Breast epithelium (tissue), 4 donors: ENCODE results near the gene TMTC1. TPM values are rescaled to one million over a fixed set of nuclear protein-coding genes. Genes with fewer than 3 reads are reported as not detected.

Experiments
- DNase-seq, 2 donors: peaks; one replicate each; pipeline ENCODE4 v3.0.0-alpha.2; 2019; ENCODE audit warnings: low spot score in 2 of 2
- H3K27ac ChIP-seq, 2 donors: fragments of 200-600 bp; sonication (generic) in 1 of 2; one replicate each; pipeline ENCODE4 v1.5.1; 2016 to 2019; ENCODE audit warnings: mild to moderate bottlenecking in 1 of 2
- H3K27me3 ChIP-seq, 2 donors: fragments of 200-600 bp; sonication (generic) in 1 of 2; one replicate each; pipeline versions ENCODE4 v1.5.1 to v1.6.0; 2017 to 2019; ENCODE audit warnings: control low read depth in 1 of 2, mild to moderate bottlenecking in 1 of 2
- H3K36me3 ChIP-seq: fragments of 200-600 bp; one replicate; pipeline ENCODE4 v1.5.1; 2019
- H3K4me1 ChIP-seq, 2 donors: fragments of 200-600 bp; sonication (generic); one replicate each; pipeline ENCODE4 v1.5.1; 2016 to 2019; ENCODE audit warnings: control low read depth in 1 of 2
- H3K4me3 ChIP-seq, 3 donors: fragments of 200-600 bp; sonication (generic); 1 replicate in 2 of 3; 2 replicates in 1 of 3; pipeline ENCODE4 v1.5.1; 2016 to 2019; ENCODE audit warnings: mild to moderate bottlenecking in 3 of 3, moderate library complexity in 2 of 3
- H3K9me3 ChIP-seq, 2 donors: fragments of 200-600 bp; sonication (generic) in 1 of 2; one replicate each; pipeline ENCODE4 v1.5.1; 2016 to 2019; ENCODE audit warnings: control low read depth in 1 of 2
- CTCF ChIP-seq, 3 donors: fragments of 450-650 bp; IDR thresholded peaks; one replicate each; pipeline ENCODE4 v1.5.1; 2016 to 2017; ENCODE audit warnings: antibody characterized with exemption in 3 of 3, mild to moderate bottlenecking in 3 of 3, moderate library complexity in 3 of 3
- POLR2A ChIP-seq: fragments of 450-650 bp; IDR thresholded peaks from one replicate; pipeline ENCODE4 v1.6.1; 2016; ENCODE audit warnings: antibody characterized with exemption, mild to moderate bottlenecking, moderate library complexity
- POLR2AphosphoS5 ChIP-seq, 3 donors: sonication (generic); formaldehyde crosslinking; IDR thresholded peaks; one replicate each; pipeline ENCODE4 v1.6.1; 2017; ENCODE audit warnings: antibody characterized with exemption in 3 of 3
- intact Hi-C: fragments of 100-400 bp; cut with DNase I; formaldehyde crosslinking; loops from one replicate; pipeline ENCODE4 v1.15.1; 2023; ENCODE audit warnings: low total_unique reads
- total RNA-seq, 3 donors: library from RNA; depleted of rRNA; stranded (reverse); fragments of >200 nt; gene quantifications; one replicate each; pipeline ENCODE4 v1.1.0, GENCODE V29; 2016

TMTC1 gene
- total RNA-seq, 3 donors from 2014 or later: 49.9 to 87.2 (median 71.8) TPM

GRCh38 chr12:29546000-29546399, 237.7 kb downstream of the TMTC1 start:
- Histone ChIP-seq H3K9me3 (no peaks in the 10 kb centered on the region), H3K27me3 (no peaks in the 10 kb centered on the region), H3K4me3 (no peak overlapping the region), H3K36me3 (no peaks in the 10 kb centered on the region), H3K4me1 (no peaks in the 10 kb centered on the region), H3K27ac (no peak overlapping the region)
- intact Hi-C loops: no loop called here
- DNase-seq: no peak
- TF ChIP-seq CTCF (IDR thresholded peaks at IDR 0.05) (no peak), POLR2AphosphoS5 (IDR thresholded peaks at IDR 0.05) (no peak), POLR2A (no peak)

- DNase-seq: no peak
- no peaks in the 10 kb centered on the region for H3K4me1 ChIP-seq
- intact Hi-C loops: no loop called here
- H3K27ac ChIP-seq: no peak overlapping the region
- H3K4me3 ChIP-seq: no peak overlapping the region
- no peaks in the 10 kb centered on the region for H3K36me3 ChIP-seq
- TF ChIP-seq POLR2AphosphoS5 (IDR thresholded peaks at IDR 0.05): no peak
- H3K9me3 ChIP-seq: no peaks in the 10 kb centered on the region
- H3K27me3 ChIP-seq: no peaks in the 10 kb centered on the region
These were observed 238.7 kb downstream of the TMTC1 start for GRCh38 chr12:29545102-29545467.

- Histone ChIP-seq H3K27me3 (no peaks in the 10 kb centered on the region), H3K4me1 (no peaks in the 10 kb centered on the region), H3K36me3 (no peaks in the 10 kb centered on the region), H3K9me3 (no peaks in the 10 kb centered on the region), H3K27ac (no peak overlapping the region), H3K4me3 (no peak overlapping the region)
- intact Hi-C loops: no loop called here
- TF ChIP-seq CTCF (IDR thresholded peaks at IDR 0.05): no peak
- TF ChIP-seq POLR2AphosphoS5 (IDR thresholded peaks at IDR 0.05): no peak
- TF ChIP-seq POLR2A: no peak
- no peak for DNase-seq
These were observed 239.2 kb downstream of the TMTC1 start for GRCh38 chr12:29544428-29545101.

GRCh38 chr12:29543036-29543435, 240.7 kb downstream of the TMTC1 start:
- Histone ChIP-seq H3K9me3 (no peaks in the 10 kb centered on the region), H3K4me3 (peak overlapping the region in 1 of 3 donors; percentile 20), H3K27ac (no peak overlapping the region), H3K27me3 (no peaks in the 10 kb centered on the region), H3K4me1 (no peaks in the 10 kb centered on the region), H3K36me3 (no peaks in the 10 kb centered on the region)
- TF ChIP-seq POLR2AphosphoS5 (IDR thresholded peaks at IDR 0.05): no peak
- intact Hi-C loops: no loop called here
- DNase-seq: no peak

- Histone ChIP-seq H3K27ac (no peak overlapping the region), H3K4me3 (no peak overlapping the region), H3K4me1 (no peaks in the 10 kb centered on the region), H3K27me3 (no peaks in the 10 kb centered on the region), H3K9me3 (no peaks in the 10 kb centered on the region), H3K36me3 (no peaks in the 10 kb centered on the region)
- intact Hi-C loops: no loop called here
- TF ChIP-seq POLR2AphosphoS5 (IDR thresholded peaks at IDR 0.05): no peak
- TF ChIP-seq POLR2A: no peak
- no peak for TF ChIP-seq CTCF (IDR thresholded peaks at IDR 0.05)
- DNase-seq: no peak
These were observed 246.4 kb downstream of the TMTC1 start for GRCh38 chr12:29537298-29537697.

GRCh38 chr12:29534935-29535334, 248.8 kb downstream of the TMTC1 start:
- H3K9me3 ChIP-seq: no peaks in the 10 kb centered on the region
- H3K27me3 ChIP-seq: no peaks in the 10 kb centered on the region
- intact Hi-C loops: no loop called here
- H3K4me1 ChIP-seq: no peaks in the 10 kb centered on the region
- no peak overlapping the region for H3K27ac ChIP-seq
- no peaks in the 10 kb centered on the region for H3K36me3 ChIP-seq
- no peak for DNase-seq
- H3K4me3 ChIP-seq: no peak overlapping the region
- no peak for TF ChIP-seq POLR2AphosphoS5 (IDR thresholded peaks at IDR 0.05)
- no peak for TF ChIP-seq CTCF (IDR thresholded peaks at IDR 0.05)
